Loucy (cell line): Measurements from ENCODE around the gene UBE2J2.

Source experiments
- EZH2phosphoT487 ChIP-seq: fragments of 200-600 bp; IDR thresholded peaks from 2 replicates; pipeline ENCODE4 v1.6.1; 2018; ENCODE audit warnings: antibody characterized with exemption, mild to moderate bottlenecking, moderate library complexity, borderline replicate concordance
- TF ChIP-seq, protein P1 (sequence below): fragments of 200-600 bp; sonication (generic); conservative IDR thresholded peaks from 2 replicates; pipeline ENCODE4 v1.5.1; 2014; ENCODE audit warnings: mild to moderate bottlenecking, antibody characterized with exemption, low read length

DNA sequence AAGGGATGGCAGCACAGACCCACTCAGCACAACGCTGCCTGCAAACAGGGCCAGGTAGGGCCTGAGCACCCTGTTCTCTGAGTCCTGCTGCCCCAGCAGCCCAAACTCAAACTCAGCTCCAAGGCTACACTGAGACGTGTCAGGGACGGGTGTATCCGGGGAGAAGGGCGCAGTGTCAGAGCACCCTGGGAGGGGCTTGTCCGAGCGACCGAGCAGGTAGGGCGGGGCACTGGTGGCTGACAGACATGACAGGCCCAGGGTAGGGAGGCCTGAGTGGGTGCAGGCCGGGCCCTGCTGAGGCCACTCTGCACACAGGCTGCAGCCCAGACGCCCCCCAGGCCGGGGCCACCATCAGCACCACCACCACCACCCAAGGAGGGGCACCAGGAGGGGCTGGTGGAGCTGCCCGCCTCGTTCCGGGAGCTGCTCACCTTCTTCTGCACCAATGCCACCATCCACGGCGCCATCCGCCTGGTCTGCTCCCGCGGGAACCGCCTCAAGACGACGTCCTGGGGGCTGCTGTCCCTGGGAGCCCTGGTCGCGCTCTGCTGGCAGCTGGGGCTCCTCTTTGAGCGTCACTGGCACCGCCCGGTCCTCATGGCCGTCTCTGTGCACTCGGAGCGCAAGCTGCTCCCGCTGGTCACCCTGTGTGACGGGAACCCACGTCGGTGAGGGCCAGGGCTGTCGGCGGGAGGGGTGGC, 12.1 kb upstream of the UBE2J2 start:
- TF ChIP-seq EZH2phosphoT487, result no peak
- TF ChIP-seq, protein P1, sequence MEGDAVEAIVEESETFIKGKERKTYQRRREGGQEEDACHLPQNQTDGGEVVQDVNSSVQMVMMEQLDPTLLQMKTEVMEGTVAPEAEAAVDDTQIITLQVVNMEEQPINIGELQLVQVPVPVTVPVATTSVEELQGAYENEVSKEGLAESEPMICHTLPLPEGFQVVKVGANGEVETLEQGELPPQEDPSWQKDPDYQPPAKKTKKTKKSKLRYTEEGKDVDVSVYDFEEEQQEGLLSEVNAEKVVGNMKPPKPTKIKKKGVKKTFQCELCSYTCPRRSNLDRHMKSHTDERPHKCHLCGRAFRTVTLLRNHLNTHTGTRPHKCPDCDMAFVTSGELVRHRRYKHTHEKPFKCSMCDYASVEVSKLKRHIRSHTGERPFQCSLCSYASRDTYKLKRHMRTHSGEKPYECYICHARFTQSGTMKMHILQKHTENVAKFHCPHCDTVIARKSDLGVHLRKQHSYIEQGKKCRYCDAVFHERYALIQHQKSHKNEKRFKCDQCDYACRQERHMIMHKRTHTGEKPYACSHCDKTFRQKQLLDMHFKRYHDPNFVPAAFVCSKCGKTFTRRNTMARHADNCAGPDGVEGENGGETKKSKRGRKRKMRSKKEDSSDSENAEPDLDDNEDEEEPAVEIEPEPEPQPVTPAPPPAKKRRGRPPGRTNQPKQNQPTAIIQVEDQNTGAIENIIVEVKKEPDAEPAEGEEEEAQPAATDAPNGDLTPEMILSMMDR, result no peak
